NCI-H1092 (cell line): ENCODE measurements around the gene JMJD8.
"Not testable (repeated sequence)": the region's sequence is repeated elsewhere in the genome, so short reads cannot be mapped to it uniquely, and the experiment has no call there.

Experiments
- DNase-seq: peaks from one replicate; lab custom pipeline; 2025; lab: John Stamatoyannopoulos, UW

JMJD8 gene

DNA sequence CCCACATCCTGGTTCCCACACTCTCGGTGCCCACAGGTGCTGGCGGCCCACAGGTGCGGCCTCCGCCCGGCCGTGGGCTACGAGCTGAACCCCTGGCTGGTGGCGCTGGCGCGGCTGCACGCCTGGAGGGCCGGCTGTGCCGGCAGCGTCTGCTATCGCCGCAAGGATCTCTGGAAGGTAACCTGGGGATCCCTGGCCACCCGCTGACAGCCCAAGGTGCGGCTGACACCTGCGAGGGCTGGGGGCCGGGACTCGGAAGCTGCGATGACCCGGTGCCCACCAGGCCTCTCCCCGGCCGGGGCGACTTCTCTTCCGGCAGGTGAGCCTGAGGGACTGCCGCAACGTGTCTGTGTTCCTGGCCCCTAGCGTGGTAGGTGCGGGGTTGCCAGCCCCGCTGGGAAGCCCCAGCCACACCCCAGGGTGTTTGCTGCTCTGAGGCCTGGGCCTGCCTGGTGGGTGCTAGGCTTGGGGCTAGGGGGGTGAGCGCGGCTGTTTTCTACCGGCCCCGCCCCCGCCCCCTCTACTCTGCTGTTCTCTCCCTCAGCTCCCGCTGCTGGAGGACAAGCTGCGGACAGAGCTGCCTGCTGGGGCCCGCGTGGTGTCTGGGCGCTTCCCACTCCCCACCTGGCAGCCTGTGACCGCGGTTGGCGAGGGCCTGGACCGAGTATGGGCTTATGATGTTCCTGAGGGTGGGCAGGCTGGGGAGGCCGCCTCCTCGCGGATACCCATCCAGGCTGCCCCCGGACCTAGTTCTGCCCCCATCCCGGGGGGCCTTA lies 37.8 kb upstream of the JMJD8 start:
- no peak for DNase-seq

GRCh38 chr16:720990-721764 lies 37.0 kb upstream of the JMJD8 start, which contains the start of gene ANTKMT:
ANTKMT (plus strand) TSS chr16:721146; CDS start chr16:721275, 129 bp downstream.
- DNase-seq = peak; percentile 83

- DNase-seq = peak; percentile 65
These were observed 36.4 kb upstream of the JMJD8 start for GRCh38 chr16:720447-720989.

DNA sequence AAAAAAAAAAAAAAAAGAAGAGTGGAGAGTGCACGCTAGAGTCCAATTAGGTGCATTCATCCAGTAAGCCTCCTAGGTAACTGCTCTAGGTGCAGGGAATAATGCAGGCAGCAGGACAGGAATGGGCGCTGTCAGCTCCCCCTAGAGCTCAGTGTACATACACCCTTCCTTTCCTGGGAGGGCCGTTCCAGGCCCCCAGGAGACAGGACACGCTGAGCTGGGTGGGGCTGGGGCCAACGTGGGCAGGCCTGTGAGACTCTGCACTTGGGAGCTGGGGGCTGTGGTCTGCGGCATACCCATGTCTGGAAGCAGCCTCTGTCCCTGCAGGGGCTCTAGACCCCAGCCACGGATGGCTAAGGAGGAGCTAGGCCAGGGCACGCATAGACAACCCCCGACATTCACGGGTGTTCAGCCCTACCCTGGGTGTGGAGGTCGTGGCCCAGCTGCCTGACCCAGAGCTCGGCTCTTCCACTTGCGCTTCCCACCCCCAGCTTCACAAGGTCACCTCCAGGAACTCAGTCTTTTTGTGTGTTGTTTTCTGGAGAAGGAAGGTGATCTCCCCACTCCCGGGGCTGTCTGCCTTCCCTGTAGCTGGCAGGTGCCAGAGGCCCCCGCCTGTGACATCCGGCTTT lies 35.8 kb upstream of the JMJD8 start:
- DNase-seq = no peak

DNA sequence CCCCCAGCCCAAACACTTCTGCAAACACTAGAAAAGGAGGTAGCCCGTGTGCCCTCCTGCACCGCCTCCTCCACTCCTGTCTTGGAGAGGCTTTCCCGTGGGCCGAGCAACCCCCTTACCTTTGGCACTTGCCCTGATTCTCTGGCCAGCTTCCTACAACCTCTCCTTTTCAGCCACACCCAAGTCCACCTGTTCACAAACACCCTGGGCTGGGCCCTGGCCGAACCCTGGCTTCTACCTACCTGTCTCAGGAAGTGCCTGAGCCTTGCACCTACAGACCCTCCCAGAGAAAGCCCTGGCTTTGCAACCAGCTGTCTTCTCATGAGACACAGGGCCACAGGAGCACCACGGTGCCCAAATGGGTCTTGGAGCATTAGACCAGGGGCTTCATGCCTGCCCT lies 34.8 kb upstream of the JMJD8 start:
- no peak for DNase-seq

DNA sequence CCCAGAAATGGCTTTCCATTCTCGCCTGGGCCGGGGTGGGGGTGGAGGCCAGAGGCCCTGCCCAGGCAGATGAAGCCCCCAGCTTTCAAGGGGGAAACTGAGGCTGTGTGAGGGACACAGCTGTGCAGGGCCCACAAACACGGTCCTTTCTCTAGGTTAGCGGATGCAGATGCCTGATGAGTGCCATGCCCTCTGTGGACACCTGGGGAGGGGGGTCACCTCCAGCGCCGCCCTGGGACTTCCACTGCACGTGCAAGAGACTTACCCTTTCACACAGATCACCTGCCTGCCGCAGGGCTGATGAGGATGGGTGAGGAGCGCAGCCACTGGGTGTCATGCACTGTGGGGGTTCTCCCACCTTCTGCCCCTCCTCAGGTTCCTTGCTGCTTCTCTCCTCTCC lies 34.3 kb upstream of the JMJD8 start:
- no peak for DNase-seq

- DNase-seq = no peak
These were observed 33.5 kb upstream of the JMJD8 start for GRCh38 chr16:717450-718245.

DNA sequence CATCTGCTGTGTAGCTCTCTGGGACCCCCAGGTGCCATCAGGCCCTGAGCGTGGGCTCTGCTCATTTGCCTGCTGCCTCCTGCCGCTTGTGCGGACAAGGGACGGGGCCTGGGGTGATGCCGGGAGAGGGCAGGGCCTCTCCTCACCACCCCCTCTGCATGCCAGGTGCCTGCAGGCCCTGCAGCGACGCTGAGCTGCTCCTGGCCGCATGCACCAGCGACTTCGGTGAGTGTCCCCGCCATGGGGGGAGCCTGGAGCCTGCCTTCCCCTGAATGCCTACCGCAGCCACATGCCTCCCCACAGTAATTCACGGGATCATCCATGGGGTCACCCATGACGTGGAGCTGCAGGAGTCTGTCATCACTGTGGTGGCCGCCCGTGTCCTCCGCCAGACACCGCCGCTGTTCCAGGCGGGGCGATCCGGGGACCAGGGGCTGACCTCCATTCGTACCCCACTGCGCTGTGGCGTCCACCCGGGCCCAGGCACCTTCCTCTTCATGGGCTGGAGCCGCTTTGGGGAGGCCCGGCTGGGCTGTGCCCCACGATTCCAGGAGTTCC lies 32.7 kb upstream of the JMJD8 start:
- no peak for DNase-seq

DNA sequence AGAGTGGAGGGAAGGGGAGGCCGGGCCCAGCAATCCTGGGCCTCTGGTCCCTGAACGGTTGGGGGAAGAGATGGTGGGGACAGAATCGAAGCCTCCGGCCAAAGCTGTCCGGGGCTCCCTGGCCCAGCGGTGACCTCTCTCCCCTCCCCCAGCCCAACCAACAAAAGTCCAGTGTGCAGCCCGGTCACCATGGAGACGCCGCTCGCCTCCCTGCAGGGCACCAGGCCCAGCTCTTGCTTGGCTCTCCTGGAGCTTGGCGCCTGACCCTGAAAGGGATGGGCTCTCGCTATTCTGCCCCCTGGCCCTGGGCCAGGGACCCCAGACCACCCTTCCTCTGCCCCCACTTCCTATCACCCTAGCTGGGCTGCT lies 32.0 kb upstream of the JMJD8 start:
- DNase-seq = peak; percentile 36

- no peak for DNase-seq
These were observed 31.5 kb upstream of the JMJD8 start for GRCh38 chr16:715477-716199.

DNA sequence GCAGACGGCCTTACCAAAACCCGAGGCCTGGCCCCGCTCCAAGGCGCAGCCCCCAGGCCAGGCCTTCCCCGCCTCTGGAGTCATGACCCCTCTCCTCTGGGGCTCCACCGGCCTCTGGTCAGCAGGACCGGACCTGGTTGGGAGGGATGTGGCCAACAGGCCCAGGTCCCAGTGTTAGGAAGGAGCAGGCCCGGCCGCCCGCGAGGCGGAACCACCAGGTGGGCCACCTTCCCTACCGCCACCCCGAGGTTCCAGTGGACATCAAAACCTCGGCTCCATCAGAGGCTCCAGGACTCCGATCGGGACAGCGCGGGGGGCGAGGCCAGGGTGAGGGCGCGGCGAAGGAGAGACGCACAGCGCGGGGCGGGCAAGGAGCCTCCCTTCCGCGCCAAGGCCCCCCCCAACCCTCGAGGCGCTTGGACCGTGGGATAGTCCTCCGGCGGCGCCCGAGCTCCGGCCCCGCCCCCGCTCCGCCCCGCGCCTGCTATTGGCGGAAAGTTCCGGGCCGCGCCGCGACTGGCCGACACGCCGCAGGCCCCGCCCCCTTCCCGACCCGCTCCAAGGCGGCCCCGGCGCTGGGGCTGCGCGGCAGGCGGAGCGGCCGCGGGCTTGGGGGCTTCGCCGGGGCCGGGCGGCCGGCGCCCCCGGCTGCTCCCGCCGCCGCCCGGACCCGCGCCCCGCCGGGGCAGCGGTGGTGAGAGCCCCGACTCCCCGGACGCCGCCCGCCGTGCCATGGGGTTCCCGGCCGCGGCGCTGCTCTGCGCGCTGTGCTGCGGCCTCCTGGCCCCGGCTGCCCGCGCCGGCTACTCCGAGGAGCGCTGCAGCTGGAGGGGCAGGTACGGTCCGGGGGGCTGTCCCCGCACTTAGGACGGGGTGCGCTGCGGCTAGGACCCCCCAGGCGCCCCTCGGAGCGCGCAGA lies 30.7 kb upstream of the JMJD8 start, which contains the start of gene METRN:
TSS of gene METRN (plus strand) at position 561 of the 919 bp plus-strand sequence. CDS start at position 733, 172 bp downstream.
- DNase-seq = peak; percentile 66

GRCh38 chr16:714079-714478 lies 29.9 kb upstream of the JMJD8 start:
- no peak for DNase-seq

DNA sequence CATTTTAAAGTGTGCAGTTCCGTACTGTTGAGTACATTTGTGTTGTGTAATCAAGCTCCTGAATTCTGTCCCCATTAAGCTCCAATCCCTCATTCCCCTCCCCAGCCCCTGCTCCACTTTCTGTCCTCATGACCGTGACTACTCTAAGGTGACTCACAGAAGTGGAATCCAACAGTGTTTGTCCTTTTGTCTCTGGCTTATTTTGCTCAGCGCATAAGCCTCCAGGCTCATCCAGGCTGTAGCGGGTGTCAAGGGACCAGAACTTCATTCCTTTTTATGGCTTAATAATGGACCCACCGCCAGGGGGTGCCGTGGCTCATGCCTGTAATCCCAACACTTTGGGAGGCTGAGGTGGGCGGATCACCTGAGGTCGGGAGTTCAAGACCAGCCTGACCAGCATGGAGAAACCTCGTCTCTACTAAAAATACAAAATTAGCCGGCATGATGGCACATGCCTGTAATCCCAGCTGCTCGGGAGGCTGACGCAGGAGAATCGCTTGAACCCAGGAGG lies 28.7 kb upstream of the JMJD8 start:
- DNase-seq = not testable (repeated sequence)

- DNase-seq = peak; percentile 52
These were observed 27.6 kb upstream of the JMJD8 start for GRCh38 chr16:711548-712320.

DNA sequence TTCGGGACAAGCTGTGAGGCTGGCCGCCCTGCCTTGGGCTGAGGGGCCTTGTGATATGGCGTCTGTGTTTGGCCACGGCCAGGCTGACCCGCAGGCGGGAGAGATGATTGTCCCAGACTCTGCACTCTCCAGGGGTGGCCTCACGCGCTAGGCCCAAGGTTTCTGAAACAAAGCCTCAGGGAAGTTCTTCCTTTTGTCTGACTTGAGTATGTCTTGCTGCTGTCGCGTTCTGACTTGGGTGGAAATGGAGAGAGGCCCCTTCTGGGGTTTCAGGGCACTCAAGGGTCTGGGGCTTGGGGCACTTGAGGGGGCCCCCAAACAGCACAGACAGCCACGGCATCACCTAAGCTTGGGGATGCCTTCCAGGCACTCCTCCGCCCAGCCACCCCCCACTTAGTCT lies 26.9 kb upstream of the JMJD8 start:
- DNase-seq = no peak

DNA sequence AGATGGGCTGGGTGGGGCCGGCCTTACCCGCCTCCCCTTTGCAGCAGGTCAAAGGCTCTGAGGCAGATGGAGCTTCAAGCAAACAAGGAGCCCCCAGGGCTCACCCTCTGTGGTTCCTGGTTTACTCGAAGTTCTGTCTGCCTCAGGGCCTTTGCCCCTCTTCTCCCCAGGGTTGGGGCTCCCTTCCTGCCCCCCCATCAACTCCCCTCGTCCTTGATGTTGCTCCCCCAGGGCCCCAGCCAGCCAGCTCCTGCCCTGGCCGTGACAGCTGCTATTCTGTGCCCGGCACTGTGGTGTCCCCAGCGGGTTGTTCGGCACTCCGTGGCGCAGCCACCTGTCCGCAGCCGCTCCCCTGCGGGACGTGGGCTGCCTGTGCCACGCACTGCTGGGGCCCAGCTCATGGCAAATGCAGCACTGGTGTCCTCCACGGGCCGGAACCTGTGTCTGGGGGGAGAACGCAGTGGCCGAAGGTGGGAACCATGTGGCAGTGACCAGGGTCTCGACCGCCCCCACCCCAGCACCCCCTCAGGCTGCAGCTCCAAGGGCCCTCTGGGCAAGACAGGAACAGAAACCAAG lies 26.5 kb upstream of the JMJD8 start:
- no peak for DNase-seq

GRCh38 chr16:709566-710499 lies 25.7 kb upstream of the JMJD8 start:
- DNase-seq = peak; percentile 87
